HG03378 (cell line): Measurements from ENCODE around the gene RPS28.

Source experiments
- ATAC-seq: cut with Tn5 transposase; IDR thresholded peaks from one replicate; pipeline ENCODE4 v1.9.1; 2021; ENCODE audit warnings: mild to moderate bottlenecking, moderate library complexity; ENCODE audit not compliant: unreplicated experiment

The RPS28 gene

DNA sequence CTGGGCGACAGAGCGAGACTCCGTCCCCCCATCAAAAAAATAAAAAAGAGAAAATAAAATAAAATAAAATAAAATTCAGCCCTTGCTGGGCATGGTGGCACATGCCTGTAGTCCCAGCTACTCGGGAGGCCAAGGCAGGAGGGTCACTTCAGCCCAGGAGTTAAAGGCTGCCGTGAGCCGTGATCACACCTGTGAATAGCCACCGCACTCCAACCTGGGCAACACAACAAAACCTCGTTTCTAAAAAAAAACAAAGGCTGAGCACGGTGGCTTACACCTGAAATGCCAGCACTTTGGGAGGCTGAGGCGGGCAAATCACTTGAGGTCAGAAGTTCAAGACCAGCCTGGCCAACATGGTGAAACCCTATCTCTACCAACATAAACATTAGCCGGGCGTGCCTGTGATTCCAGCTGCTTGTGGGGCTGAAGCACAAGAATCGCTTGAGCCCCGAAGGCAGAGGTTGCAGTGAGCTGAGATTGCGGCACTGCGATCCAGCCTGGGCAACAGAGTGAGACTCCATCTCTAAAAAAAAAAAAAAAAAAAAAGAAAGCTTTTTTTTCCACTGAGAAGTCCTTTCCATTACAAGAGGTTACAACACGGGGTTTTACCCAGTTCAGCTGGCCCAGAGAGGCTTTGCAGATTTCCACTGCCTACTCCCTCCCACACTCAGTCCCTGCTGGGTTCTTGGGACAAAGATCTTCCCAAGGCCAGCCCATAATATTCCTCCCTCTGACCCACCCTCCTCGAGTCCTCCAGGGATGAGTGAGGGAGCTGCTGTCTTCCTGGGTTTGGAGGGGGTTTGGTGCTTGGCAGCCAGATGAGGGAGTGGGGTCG lies 49.1 kb downstream of the RPS28 start:
- no peak for ATAC-seq

DNA sequence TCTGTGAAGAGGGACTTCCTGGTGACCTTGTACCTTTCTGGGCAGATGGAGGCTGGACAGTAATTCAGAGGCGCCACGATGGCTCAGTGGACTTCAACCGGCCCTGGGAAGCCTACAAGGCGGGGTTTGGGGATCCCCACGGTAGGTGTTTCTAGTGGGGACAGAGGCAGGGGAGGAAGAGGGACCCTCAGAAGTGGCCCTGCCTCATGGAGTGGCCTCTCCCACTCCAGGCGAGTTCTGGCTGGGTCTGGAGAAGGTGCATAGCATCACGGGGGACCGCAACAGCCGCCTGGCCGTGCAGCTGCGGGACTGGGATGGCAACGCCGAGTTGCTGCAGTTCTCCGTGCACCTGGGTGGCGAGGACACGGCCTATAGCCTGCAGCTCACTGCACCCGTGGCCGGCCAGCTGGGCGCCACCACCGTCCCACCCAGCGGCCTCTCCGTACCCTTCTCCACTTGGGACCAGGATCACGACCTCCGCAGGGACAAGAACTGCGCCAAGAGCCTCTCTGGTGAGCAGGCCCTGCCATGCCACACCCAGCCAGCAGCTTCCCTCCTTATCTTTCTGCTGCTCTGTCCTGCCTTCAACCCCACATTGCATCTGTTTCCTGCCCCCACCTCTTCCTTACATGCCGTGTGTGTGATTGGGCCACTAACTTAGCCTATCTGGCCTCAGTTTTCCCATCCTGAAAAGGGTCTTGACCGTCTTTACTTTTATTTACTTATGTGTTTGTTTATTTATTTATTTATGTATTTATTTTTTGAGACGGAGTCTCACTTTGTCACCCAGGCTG lies 49.9 kb downstream of the RPS28 start:
- ATAC-seq = no peak
